Measurements from ENCODE around the gene FGD4.
A peak's percentile ranks its signal among the peaks of the same experiment; 100 is the strongest.

FGD4 gene

DNA sequence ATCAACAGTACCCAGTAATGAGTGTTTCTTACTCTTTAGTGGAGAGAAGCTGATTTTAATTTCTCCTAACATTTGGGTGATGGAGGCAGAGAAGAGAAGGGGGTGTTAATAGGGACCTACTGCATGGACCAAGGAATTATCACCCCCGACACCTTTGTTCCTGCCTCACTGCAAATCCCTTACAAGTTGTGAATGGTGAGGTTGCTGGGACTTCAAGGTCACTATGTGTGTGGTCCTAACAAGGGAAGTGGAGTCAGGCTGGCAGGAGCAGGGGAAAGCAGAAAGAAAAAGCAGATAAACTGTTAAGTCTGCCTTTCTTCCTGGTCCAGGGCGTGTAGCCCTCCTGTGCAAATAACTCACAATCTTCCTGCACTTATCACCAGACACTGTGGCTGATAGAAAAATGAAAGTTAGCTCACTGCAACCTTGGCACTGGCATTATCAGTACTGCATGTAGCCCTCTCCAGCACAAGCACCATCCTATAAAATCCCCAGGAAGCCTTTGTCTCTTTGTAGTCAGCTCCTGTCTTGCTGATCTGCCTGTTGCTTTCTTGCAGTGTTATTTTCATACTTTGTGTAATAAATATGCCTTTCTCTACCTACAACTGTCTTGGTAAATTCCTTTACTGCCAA, 167.4 kb downstream of the FGD4 start:
- no peak for DNase-seq

DNA sequence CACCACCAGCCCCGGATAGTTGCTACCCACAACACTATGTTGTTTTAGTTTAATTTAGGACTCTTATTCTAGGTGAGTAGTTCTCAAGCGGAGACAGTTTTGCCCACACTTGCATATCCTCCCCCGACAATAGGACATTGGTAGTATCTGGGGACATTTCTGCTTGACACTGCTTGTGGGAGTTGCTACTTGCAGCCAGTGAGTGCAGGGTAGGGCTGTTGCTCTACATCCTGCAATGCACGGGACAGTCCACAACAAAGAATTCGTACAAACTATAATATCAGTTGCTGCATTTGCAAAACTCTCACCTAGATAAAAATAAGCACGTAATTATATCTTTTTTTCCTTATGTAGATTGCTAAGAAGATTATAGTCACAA, 167.9 kb downstream of the FGD4 start:
- no peak for DNase-seq

DNA sequence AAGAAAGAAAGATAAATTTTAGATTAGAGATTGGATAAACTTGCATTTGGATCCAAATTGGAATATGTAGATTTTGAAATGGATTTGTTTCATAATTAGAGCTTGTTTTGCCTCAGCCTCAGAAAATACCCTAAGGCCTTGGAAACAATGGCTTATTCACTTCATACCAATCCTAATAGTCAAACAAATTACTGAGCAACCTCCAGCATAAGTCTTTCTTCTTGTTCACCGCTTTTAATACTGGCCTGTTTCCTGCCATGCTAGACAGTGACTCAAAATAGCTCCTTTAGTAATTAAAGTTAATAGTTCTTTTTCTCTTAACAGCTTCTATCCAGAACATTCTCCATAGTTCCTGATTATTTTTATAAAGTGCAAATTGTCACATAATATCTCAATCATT, 168.9 kb downstream of the FGD4 start:
- peak; percentile 86 for DNase-seq

DNA sequence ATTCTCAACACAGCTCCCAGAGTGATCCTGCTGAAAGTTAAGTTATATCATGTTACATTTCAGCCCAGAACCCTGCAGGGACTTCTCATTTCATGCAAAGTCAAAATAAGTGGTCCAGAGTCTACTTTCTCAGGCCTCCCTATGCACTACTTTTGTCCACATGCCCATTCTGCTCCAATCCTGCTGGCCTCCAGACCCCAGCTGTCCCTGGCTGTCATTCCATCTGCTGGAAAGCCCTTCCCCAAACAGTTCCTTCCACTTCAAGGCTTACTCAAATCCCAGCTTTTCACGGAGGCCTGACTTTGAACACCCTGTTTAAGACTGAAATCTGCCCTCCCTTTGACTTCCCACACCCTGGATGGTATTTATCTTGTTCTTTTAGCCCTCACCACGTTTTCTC, 169.9 kb downstream of the FGD4 start:
- no peak for DNase-seq

DNA sequence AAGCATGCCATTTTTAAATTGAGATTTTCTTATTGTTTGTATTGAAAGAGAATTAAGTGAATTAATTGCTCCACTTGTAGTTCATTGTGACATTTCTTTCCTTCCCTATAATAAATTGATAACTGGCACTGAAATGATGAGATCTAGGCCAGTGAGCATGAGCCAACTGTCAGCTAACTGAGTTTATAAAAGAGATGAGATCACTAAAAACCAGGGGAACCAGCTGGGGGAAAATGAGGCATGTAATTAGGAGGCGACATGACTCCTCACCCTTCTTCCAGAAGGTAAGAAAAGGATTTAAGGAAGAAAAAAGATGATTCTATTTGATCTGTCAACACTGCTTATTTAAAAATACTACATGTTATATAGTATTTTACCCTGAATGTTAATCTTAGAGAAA, 175.2 kb downstream of the FGD4 start:
- no peak for DNase-seq

DNA sequence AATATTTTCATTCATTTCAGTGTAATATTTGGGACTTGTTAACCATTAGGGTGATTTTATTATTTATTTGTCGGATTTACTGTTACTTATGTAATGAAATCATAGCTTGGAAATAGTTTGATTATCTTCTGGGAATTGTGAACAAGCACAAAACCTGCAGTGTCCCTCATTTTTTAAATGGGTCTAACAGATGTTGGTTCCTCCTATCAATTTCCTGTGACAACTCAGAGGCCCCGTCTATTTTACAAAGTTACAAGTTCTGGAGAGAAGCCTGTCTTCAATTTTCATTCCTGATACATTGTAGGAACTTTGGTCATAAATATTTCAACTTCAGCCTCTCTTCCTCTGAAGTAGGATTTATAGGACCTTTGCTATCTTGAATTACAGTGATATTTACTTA, 178.0 kb downstream of the FGD4 start:
- no peak for DNase-seq

DNA sequence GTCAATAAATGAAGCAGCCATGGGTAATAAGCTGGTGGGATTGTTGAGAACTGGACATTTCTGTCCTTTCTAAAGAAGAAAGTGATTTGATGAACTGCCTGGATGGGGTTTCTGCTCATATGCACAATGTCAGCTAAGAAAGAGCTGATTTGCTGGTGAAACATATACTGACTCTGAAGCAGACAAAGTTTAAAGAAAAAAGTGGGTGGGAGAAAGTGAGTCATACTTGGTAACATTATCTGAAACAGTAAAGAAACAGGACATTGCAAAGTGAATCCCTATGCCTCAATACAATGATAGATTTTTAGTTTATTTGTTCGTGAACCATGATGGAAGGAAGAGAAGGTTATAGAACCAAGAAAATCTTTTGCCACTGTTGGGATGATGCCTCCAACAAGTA, 184.2 kb downstream of the FGD4 start:
- DNase-seq: peak; percentile 42

DNA sequence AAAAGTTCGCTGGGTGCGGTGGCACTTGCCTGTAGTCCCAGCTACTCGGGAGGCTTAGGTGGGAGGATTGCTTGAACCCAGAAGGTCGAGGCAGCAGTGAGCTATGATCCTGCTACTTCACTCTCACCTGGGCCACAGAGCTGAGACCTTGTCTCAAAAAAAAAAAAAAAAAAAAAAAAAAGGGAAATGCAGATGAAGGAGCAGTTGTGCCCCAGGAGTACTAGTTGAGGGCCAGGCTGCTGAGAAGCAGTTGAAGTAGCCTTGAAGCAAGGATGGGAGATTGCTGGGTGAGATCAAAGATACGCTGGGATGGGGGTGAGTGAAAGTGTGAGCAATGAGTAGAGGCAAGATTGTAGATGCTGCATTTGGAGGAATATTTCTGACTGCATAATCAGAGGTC, 186.3 kb downstream of the FGD4 start:
- no peak for DNase-seq

DNA sequence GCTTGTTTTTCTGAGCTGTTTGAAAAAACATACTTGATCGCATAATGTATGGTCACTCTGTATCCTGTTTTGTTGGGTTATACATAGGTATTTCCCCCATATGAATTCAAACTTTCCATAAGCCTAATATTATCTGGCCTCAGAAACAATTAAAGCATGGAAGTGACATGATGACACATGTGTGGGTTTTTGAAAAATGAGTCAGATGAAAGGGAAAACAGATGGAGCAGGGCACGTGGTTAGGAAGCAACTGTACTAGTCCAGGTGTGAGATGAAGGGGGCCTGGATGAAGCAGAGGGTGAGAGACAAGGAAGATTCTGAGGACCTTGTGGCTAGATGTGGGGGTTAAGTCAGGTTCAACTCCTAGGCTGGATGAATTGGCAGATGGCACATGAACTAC, 187.0 kb downstream of the FGD4 start:
- peak; percentile 40 for DNase-seq

DNA sequence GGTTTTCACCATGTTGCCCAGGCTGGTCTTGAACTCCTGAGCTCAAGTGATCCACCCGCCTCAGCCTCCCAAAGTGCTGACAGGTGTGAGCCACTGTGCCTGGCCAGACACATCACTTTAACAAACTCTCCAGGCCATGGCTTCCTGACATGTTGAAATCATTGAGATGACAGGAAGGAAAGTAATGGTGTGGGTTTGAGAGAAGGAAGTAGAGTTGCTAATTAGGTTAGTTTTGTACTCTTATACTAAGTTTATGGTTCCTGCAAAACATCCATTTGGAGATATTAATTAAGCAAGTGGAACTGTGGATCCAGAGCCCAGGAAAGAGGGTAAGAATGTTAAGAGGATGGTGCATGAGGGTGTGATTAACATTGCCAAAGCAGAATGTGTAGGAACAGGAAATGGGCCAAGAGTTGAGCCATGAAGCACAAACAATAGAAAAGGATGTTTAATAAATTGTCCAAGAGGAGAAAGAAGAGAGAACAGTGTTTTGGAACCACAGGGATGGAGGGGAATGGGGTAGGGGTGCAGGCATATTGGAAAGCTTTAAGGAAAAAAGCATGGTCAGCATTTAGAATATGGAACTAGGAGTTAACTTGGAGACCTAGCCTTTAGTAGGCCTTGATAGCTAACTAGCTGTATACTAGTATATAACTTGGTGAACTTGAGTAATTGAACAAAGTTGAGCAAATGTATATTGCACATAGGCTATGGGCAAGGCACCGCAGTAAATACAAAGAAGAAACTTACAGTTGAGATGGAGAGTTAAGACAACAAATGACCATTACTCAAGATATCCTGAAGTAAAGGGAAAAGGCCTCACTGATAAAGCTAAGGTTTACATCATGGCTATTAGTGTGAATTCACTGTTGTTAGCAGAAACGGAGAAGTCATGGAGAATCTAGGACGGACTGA, 188.5 kb downstream of the FGD4 start:
- no peak for DNase-seq

DNA sequence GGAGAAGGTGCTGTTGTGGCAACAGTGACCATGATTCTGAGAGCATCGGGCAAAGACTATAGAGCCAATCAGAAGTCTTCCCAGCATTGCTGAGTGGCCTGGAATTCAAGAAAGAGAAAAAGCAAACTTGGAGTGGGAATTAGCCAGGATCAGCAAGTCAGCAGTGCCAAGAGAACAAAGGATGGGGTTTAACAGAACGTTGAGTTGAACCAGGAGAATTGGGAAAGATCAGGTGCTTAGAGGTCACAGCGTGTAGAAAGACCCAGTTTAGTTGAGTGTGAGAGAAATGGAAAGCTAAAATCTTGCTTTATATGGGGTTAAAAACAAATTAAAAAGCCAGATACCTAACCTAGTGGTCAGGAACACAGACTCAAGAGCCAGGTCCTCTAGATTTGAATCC, 189.2 kb downstream of the FGD4 start:
- DNase-seq: no peak

DNA sequence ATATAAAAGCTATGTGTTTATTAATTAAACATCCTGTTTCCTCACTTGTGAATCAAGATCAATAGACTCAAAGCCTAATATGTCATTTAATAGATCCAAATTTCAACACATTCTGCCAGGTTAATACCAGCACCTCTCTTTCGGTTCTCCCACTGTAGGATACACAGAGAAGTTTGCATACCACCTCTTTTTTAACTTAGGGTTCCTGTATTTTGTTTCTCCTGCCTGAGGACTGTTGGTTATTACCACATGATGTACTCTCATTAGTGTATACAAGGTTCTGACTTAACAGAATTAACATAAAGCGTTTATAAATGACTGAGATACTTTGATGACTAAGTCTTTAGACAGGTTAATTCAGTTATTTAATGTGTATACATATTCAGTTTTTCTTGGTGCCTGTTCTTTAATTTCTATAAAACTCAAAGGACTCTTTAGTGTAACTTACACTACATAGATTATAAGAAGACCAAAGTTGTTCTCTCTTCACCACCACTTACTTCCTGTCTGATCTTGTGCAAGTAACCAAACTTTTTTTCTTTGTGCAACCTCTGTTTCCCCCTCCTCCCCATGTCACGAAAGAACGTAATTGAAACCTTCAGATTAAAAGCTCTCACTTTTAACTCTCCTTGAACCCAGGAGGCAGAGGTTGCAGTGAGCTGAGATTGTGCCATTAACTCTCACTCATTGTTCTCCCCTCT, 190.0 kb downstream of the FGD4 start:
- DNase-seq: no peak

DNA sequence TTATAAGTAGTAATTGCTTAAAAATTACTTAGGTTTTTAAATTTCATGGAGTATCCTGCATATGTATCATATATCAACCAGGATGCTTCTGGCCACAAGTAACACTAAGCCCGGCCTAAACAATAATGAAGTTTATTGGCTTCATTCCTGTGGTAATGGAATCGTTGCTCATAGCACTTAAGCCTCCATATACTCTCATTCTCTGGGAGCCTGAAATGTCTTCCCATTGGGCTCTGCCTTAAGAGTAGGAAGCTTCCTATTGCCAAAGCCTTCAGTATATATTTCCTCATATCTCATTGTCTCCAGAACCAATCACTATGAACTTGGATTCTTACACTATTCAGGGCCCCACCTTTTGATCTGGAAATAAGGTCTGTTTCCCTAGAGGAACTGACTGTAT, 195.9 kb downstream of the FGD4 start:
- peak; percentile 71 for DNase-seq

DNA sequence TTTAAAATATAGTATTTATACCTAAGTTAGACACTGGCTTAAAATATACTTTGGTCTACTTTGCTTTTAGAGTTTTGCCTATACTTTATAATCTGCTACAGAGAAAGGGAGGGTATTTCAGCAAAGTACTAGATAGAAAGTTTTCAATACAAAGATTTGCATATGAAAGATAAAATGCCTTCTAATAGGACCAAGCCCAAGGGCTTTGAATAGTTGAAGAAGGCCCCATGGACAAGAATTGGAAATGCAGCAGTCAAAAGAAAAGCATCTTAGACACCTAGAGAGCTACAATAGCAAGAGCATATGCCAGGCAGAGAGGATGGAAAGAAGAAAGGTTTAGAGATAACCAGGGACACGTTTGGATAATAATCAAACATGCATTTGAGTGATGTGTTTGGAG, 196.7 kb downstream of the FGD4 start:
- no peak for DNase-seq

DNA sequence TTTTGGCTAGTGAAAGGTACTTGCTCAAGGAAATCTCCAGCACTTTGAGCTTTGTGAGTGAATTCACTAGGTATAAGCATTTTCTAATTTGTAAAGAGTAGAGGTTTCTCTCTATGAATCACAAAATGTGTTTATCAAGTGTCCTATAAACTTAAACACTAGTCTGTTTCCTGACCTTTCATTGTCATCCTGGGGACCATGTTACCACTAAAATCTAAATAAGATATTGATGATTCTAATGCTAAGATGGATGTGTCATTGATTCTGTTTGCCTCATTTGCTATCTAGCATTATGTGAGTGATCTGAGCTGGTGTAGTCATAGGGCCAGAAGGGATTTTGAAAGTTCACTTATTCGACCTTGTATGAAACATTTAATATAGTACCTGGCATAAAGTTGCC, 199.3 kb downstream of the FGD4 start:
- DNase-seq: no peak

DNA sequence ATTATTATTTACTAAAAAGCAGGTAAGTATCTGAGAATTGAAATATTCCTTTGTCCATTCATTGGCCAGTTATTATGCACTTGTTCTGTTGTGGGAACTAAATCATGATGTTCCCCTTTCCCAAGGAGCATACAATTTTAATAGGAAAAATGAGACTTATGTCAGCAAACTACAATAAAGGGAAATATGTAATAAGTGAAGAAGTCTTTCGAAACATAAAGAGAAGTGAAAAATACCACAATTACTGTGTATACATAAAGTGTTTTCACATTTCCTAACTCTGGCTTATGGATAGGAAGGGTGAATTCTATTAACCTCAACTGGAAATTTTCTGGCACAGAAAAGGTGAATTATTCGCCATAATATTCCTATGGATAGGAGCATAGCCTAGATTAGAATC, 201.3 kb downstream of the FGD4 start:
- DNase-seq: no peak

DNA sequence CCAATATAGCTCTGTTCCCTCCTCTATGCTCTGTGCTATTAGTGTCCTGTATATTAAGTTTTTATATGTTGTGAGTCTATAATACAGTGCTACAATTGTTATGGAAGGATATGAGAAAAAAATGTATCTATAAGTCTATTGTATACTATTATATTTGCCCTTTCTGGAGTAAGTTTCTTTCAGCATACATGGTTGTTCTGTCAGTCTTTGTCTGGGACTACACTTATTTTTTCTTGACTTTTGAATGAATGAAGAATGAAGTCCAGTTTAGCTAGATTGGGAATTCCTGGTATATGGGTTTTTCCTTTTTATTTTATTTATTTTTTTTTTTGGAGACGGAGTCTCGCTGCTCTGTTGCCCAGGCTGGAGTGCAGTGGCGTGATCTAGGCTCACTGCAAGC, 203.7 kb downstream of the FGD4 start:
- DNase-seq: no peak

DNA sequence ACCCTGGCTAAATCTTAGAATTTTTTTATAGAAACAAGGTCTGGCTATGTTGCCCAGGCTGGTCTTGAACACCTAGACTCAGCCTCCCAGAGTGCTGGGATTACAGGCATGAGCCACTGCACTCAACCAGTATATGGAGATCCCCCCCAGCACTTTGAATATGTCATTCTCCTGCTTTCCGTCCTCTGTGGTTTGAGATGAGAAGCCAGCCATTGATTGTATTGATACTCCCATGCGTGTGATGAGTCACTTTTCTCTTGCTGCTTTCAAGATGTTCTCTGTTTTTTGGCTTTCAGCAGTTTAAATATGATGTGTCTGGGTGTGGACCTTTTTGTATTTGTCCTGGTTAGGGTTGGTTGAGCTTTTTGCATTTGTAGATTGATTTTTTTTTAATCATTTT, 204.5 kb downstream of the FGD4 start:
- peak; percentile 66 for DNase-seq

DNA sequence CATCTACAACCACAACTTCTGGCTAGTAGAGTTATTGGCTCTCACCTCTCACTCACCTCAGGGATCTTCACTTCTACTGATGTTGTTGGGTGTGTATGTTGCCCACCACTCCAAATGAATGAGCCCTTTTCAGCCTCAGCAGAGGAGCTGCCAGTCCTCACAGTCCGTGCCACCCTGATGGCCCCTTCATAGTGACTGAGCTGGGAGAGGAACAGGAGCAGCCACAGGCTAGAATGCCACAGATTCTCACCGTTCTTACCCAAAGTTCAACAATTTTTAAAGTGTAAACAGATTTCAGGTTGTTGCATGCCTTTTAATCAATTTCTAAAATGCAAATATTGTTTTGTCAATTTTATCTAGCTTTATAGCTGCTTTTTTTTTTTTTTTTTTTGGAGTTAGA, 205.2 kb downstream of the FGD4 start:
- no peak for DNase-seq

DNA sequence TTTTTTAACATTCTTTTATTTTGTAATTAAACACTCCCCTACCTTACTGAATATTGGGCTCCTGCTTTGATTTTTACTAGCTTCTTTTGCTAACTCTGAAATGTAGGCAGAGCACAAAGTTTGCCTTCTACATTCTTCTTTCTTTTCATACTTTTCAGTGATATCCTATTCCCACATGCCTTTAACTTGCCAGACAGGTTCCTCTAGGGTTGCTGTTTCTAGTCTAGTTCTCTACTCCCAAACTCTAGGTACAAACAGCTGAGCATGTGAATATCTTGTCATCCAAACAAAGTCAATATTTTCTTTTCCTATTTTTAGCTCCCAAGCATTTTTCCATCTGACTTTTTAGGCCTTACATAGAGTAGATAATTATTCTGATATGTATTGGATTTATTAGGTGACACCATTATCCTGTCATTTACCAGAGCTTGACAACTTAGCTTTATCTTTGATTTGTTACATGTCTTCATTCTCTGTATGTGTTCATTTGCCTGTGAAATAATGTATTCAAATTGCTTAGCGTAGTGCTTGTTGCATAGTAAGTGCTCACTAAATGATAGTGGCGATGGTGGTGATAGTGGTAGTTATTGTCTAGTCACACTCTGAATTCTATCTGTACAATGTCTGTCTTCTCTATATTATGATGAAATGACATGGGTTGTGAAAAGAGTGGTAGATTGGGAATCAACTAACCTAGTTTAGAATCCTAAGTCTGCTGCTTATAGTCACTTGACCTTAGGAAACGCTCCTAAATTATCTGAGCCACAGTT, 206.2 kb downstream of the FGD4 start:
- no peak for DNase-seq

DNA sequence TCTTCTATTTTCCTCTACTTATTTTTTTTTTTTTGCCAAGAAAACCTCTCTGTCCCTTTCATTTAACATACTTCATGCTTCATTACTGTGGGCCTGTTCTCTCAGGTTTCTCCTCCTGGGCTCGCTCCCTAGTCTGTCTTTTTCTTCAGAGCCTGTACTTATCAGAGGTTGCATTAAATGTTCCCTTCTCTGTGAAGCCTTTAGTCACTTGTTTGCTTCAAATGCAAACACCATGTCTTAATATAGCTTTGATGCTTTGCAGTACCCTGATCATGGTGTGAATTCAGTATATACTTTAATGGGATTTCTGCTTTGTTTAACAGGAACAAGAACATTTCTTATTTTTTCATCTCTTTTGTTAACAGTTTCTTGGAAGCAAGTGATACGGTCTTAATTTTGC, 207.1 kb downstream of the FGD4 start:
- DNase-seq: no peak

DNA sequence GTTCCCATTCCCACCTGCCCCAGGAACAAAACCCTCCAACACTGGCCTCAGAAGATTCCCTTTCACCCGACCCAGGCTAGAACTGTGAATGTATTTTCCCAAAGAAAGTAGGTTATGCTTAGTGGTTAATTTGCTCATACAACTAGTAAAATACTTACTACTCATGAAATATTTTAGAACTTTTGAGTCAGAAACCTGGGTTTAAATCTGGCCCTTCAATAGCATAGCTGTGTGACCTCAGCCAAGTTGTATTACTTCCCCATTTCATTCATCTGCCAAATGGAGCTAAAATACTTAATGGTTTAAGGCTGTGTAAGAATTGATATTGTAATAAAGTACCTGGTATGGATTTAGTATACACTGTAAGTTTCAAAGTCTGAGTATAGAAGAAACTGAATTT, 210.6 kb downstream of the FGD4 start:
- no peak for DNase-seq

DNA sequence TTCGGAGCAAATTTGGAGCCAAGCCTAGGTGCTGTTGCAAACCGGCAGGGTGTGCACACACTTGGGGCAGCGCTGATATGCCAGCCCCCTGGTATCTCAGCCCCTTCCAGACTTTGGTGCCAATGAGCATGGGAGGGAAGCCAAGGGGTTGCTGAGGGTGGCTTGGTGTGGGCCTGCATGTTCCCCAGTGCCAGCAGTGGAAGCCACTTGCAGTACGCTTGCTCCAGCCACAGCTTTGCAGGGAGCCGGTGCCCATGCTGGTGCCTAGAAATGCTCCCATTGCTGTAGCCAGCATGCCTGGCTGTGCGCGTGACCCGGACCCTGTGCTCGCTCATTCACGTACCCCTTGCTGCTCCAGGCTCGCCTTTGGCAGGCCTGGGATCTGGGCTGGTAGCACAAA, 212.6 kb downstream of the FGD4 start:
- DNase-seq: no peak

Data from fibroblast of skin of scalp (primary cell).